Keratinocyte (primary cell): ENCODE results near the gene MTHFD1L.

Source experiments
- EZH2 ChIP-seq: IDR thresholded peaks from one replicate; pipeline ENCODE4 v1.6.1; 2012; ENCODE audit warnings: inconsistent platforms, mild to moderate bottlenecking, low read length, moderate library complexity
- TF ChIP-seq, protein P1 (sequence below), 3 experiments: IDR thresholded peaks in 1 of 3; conservative IDR thresholded peaks in 1 of 3; optimal IDR thresholded peaks in 1 of 3; 2 replicates in 2 of 3; 3 replicates in 1 of 3; pipeline versions ENCODE3 to v1.5.1; 2011; ENCODE audit warnings: low read length in 3 of 3, mild to moderate bottlenecking in 3 of 3, moderate library complexity in 2 of 3, control low read depth in 1 of 3, inconsistent platforms in 1 of 3; ENCODE audit not compliant: insufficient read depth in 2 of 3; ENCODE audit errors: extremely low read depth in 1 of 3

DNA sequence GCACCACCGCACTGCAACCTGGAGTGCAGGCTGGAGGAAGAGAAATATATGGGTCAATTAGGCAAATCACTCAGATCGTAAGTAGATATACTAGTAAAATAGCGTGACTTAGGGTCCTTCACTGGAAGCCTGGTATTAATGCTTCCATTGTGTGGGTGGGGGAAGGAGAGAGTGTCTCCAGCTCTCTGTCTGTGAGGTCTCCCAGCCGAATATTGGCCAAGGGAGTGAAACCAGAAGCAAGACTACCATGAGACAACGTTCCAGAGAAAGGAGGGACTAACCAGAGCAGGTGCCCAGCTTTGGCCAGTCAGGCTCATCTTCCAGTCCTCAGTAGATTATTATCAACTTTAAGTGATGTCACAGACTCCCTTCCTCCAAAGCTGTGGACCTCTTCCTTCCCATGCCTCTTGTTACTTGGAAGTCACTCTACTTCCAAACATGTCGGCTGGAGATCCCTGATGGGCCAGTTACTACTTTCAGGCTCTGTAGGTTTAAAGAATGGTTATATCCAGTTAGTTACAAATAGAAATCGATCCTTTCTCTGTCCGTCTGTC, 28.8 kb downstream of the MTHFD1L start:
- TF ChIP-seq, protein P1, sequence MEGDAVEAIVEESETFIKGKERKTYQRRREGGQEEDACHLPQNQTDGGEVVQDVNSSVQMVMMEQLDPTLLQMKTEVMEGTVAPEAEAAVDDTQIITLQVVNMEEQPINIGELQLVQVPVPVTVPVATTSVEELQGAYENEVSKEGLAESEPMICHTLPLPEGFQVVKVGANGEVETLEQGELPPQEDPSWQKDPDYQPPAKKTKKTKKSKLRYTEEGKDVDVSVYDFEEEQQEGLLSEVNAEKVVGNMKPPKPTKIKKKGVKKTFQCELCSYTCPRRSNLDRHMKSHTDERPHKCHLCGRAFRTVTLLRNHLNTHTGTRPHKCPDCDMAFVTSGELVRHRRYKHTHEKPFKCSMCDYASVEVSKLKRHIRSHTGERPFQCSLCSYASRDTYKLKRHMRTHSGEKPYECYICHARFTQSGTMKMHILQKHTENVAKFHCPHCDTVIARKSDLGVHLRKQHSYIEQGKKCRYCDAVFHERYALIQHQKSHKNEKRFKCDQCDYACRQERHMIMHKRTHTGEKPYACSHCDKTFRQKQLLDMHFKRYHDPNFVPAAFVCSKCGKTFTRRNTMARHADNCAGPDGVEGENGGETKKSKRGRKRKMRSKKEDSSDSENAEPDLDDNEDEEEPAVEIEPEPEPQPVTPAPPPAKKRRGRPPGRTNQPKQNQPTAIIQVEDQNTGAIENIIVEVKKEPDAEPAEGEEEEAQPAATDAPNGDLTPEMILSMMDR (optimal IDR thresholded peaks at IDR 0.05 in 1 of 3, IDR thresholded peaks at IDR 0.05 in 1 of 3, conservative IDR thresholded peaks at IDR 0.05 in 1 of 3; ENCODE audit: extremely low read depth in 1 of 3, insufficient read depth in 2 of 3, low read length in 3 of 3): no peak
- no peak for TF ChIP-seq EZH2
